A549 (cell line): ENCODE results near the gene MMP24. TPM values are rescaled to one million over a fixed set of nuclear protein-coding genes. Genes with fewer than 3 reads are reported as not detected.
A peak's percentile ranks its signal among the peaks of the same experiment; 100 is the strongest.

Experiments
- ATAC-seq, 2 experiments: fragments of 200-7000 bp in 1 of 2; fragments of >200 bp in 1 of 2; cut with Nextera tagmentation in 1 of 2; cut with Tn5 transposase in 1 of 2; 3 replicates each; pipeline versions ENCODE4 v1.8.0 to v1.9.1; 2018 to 2020; ENCODE audit warnings: mild to moderate bottlenecking in 1 of 2, moderate library complexity in 1 of 2
- CTCF ChIA-PET: fragments of 300-600 bp; sonication (Branson Sonifier 250); formaldehyde crosslinking; extraction: SDS; loops from one replicate; lab custom pipeline; 2021; ENCODE audit warnings: antibody characterized with exemption, inconsistent platforms; lab: Yijun Ruan, JAX
- POLR2A ChIA-PET: fragments of 350-600 bp; formaldehyde crosslinking; extraction: SDS; loops from one replicate; lab custom pipeline; 2021; ENCODE audit warnings: antibody characterized with exemption, inconsistent platforms; lab: Yijun Ruan, JAX
- DNase-seq, 2 experiments: peaks; one replicate each; pipeline versions ENCODE4 v3.0.0 to v3.0.0-alpha.2; 2011 to 2016; ENCODE audit warnings: low read depth in 1 of 2, low spot score in 1 of 2
- FAIRE-seq: peaks from 2 replicates; lab custom pipeline; 2011; peaks lifted over from hg19 to GRCh38; lab: Jason Lieb, UNC
- H3K27ac ChIP-seq, 2 experiments: fragments of >200 bp; sonication (Bioruptor Twin); formaldehyde crosslinking; 3 replicates each; pipeline ENCODE4 v1.5.1; 2016 to 2017
- H3K4me1 ChIP-seq: fragments of >200 bp; sonication (Bioruptor Twin); formaldehyde crosslinking; 3 replicates; pipeline ENCODE4 v1.6.1; 2016
- H3K4me2 ChIP-seq: fragments of >200 bp; sonication (Bioruptor Twin); formaldehyde crosslinking; 3 replicates; pipeline ENCODE4 v1.6.1; 2016
- H3K4me3 ChIP-seq: fragments of >200 bp; sonication (Bioruptor Twin); formaldehyde crosslinking; 3 replicates; pipeline ENCODE4 v1.5.1; 2016
- H3K9me3 ChIP-seq: fragments of >200 bp; sonication (Bioruptor Twin); formaldehyde crosslinking; 3 replicates; pipeline ENCODE4 v1.6.1; 2016
- ATOH8 ChIP-seq: fragments of 250-450 bp; sonication (Bioruptor Pico); IDR thresholded peaks from 2 replicates; pipeline ENCODE4 v1.5.0; 2020; ENCODE audit warnings: low read depth, mild to moderate bottlenecking, moderate library complexity
- CBX2 ChIP-seq: fragments of 200-600 bp; sonication (generic); IDR thresholded peaks from 2 replicates; pipeline ENCODE4 v1.6.1; 2016; ENCODE audit warnings: low read depth, mild to moderate bottlenecking, borderline replicate concordance
- CBX8 ChIP-seq: fragments of 200-600 bp; sonication (generic); IDR thresholded peaks from 2 replicates; pipeline ENCODE4 v1.6.1; 2016
- CHD4 ChIP-seq: fragments of 200-600 bp; sonication (generic); IDR thresholded peaks from 2 replicates; pipeline ENCODE4 v1.6.1; 2016; ENCODE audit warnings: antibody characterized with exemption, mild to moderate bottlenecking, borderline replicate concordance
- EP300 ChIP-seq, 2 experiments: fragments of >200 bp; sonication (Bioruptor Twin); formaldehyde crosslinking; IDR thresholded peaks; 2 replicates in 1 of 2; 3 replicates in 1 of 2; pipeline ENCODE4 v1.6.1; 2016 to 2017
- FOSB ChIP-seq: fragments of 250-450 bp; sonication (Bioruptor Pico); IDR thresholded peaks from 2 replicates; pipeline ENCODE4 v1.5.0; 2020; ENCODE audit warnings: mild to moderate bottlenecking, moderate library complexity
- FOSL2 ChIP-seq, 2 experiments: fragments of 450-650 bp in 1 of 2; fragments of >200 bp in 1 of 2; sonication (Bioruptor Twin) in 1 of 2; formaldehyde crosslinking; IDR thresholded peaks; 2 replicates each; pipeline versions ENCODE4 v1.5.0 to v1.6.1; 2016 to 2020; ENCODE audit warnings: mild to moderate bottlenecking in 1 of 2, moderate library complexity in 1 of 2
- FOXS1 ChIP-seq: fragments of 250-450 bp; sonication (Bioruptor Pico); IDR thresholded peaks from 2 replicates; pipeline ENCODE4 v1.5.0; 2020; ENCODE audit warnings: mild to moderate bottlenecking, moderate library complexity
- GATA3 ChIP-seq: IDR thresholded peaks from 2 replicates; pipeline ENCODE4 v1.6.1; 2012; ENCODE audit warnings: borderline replicate concordance
- HDAC2 ChIP-seq: fragments of 200-600 bp; sonication (generic); IDR thresholded peaks from 2 replicates; pipeline ENCODE4 v1.6.1; 2016
- HMGXB4 ChIP-seq: fragments of 250-450 bp; sonication (Bioruptor Pico); IDR thresholded peaks from 2 replicates; pipeline ENCODE4 v1.5.0; 2021; ENCODE audit warnings: mild to moderate bottlenecking, moderate library complexity, borderline replicate concordance
- HOXA7 ChIP-seq: fragments of 250-450 bp; sonication (Bioruptor Pico); IDR thresholded peaks from 2 replicates; pipeline ENCODE4 v1.5.0; 2020; ENCODE audit warnings: mild to moderate bottlenecking, moderate library complexity
- HOXB13 ChIP-seq: fragments of 250-450 bp; sonication (Bioruptor Pico); IDR thresholded peaks from 2 replicates; pipeline ENCODE4 v1.5.0; 2020; ENCODE audit warnings: low read depth, mild to moderate bottlenecking, moderate library complexity
- HOXB5 ChIP-seq: fragments of 250-450 bp; sonication (Bioruptor Pico); IDR thresholded peaks from 2 replicates; pipeline ENCODE4 v1.5.0; 2020; ENCODE audit warnings: mild to moderate bottlenecking, moderate library complexity
- MAFK ChIP-seq: fragments of 450-650 bp; IDR thresholded peaks from 2 replicates; pipeline ENCODE4 v1.6.1; 2014; ENCODE audit not compliant: partially characterized antibody
- MAX ChIP-seq: IDR thresholded peaks from 2 replicates; pipeline ENCODE4 v1.6.1; 2012
- RAD21 ChIP-seq, 2 experiments: fragments of >200 bp in 1 of 2; sonication (Bioruptor Twin) in 1 of 2; formaldehyde crosslinking in 1 of 2; IDR thresholded peaks in 1 of 2; conservative IDR thresholded peaks in 1 of 2; 2 replicates in 1 of 2; 3 replicates in 1 of 2; pipeline ENCODE4 v1.6.1; 2012 to 2018; ENCODE audit warnings: inconsistent platforms in 1 of 2
- TFCP2L1 ChIP-seq: fragments of 250-450 bp; sonication (Bioruptor Pico); IDR thresholded peaks from 2 replicates; pipeline ENCODE4 v1.5.0; 2021; ENCODE audit warnings: mild to moderate bottlenecking
- USF2 ChIP-seq: fragments of 450-650 bp; IDR thresholded peaks from 2 replicates; pipeline ENCODE4 v1.6.1; 2014; ENCODE audit warnings: antibody characterized with exemption
- ZNF302 ChIP-seq: fragments of 250-450 bp; sonication (Bioruptor Pico); IDR thresholded peaks from 2 replicates; pipeline ENCODE4 v1.9.0; 2021; ENCODE audit warnings: inconsistent platforms, mild to moderate bottlenecking, moderate library complexity
- WGBS: methylation state at CpG from one replicate; pipeline ENCODE4 v1.1.6; 2017; ENCODE audit errors: missing lambda C conversion rate; 5-methylcytosine and 5-hydroxymethylcytosine counted together
- polyA plus RNA-seq, 4 experiments: library from polyadenylated mRNA; depleted of rRNA in 3 of 4; stranded (reverse); fragments of >200 nt; fragmentation: RNase III in 1 of 4; extraction: RNeasy Plus Mini Kit Qiagen cat#74134 plus additional on column Dnase treatment in 1 of 4; gene quantifications; 2 replicates in 3 of 4; 3 replicates in 1 of 4; pipeline ENCODE4 v1.2.3, GENCODE V29; 2011 to 2017
- TF ChIP-seq, protein P1 (sequence below): fragments of 150-350 bp; IDR thresholded peaks from 2 replicates; pipeline ENCODE4 v1.6.1; 2014; ENCODE audit warnings: low read depth, mild to moderate bottlenecking, low read length
- TF ChIP-seq, protein P2 (sequence below): fragments of >200 bp; sonication (Bioruptor Twin); formaldehyde crosslinking; IDR thresholded peaks from 3 replicates; pipeline ENCODE4 v1.6.1; 2016
- TF ChIP-seq, protein P3 (sequence below): fragments of >200 bp; sonication (Bioruptor Twin); formaldehyde crosslinking; IDR thresholded peaks from 3 replicates; pipeline ENCODE4 v1.5.1; 2016
- TF ChIP-seq, protein P4 (sequence below): IDR thresholded peaks from 2 replicates; pipeline ENCODE4 v1.6.1; 2012; ENCODE audit warnings: low read depth, borderline replicate concordance

The MMP24 gene
- polyA plus RNA-seq, 2 of the 4 experiments (the other 2 are of a cell fraction), result 21.3 to 33.3 TPM

- TF ChIP-seq MAFK, result peak; percentile 21
- TF ChIP-seq GATA3, result peak; percentile 95
- TF ChIP-seq EP300 (IDR thresholded peaks at IDR 0.05), result peak; percentile 87 to 95; a peak in 3 of 5 replicates
- peak; percentile 96; the same call in 1 of the 2 replicates for TF ChIP-seq ATOH8
- TF ChIP-seq ZNF302, result peak; percentile 22; the same call in 1 of the 2 replicates
- TF ChIP-seq HOXB5 (CRISPR knock-in tag), result peak; percentile 64
- TF ChIP-seq MAX, result peak; percentile 98
- TF ChIP-seq, protein P1, sequence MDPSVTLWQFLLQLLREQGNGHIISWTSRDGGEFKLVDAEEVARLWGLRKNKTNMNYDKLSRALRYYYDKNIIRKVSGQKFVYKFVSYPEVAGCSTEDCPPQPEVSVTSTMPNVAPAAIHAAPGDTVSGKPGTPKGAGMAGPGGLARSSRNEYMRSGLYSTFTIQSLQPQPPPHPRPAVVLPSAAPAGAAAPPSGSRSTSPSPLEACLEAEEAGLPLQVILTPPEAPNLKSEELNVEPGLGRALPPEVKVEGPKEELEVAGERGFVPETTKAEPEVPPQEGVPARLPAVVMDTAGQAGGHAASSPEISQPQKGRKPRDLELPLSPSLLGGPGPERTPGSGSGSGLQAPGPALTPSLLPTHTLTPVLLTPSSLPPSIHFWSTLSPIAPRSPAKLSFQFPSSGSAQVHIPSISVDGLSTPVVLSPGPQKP, result no peak
Measured at GRCh38 chr20:35305682-35306556, 79.4 kb downstream of the MMP24 start (continued).

DNA sequence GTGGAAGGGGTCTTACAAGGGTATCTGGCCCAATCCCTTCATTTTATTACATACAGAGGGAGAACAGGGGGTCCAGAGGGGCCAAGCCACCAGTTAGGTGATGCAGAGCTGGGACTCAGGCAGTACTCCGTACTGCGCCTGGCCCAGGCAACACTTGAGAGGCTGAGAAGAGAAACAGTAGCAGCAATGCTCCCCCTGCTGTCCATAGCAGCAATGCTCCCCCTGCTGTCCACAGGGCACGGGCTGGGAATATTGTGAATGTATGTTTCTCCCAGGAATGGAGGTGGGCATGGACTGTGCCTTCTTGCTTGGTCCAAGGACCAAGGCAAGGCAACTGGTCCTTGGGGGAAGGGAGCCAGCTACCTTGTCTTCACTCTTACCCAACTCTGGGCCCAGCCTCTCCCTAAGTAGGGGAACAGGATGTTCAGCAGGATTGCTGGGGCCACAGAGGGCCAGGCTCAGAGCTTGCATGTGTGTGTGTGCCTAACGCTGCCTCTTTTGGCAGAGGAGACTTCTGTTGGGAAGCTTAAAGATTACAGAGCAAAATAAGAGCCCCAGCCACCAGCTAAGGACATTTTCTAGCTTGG lies 80.5 kb downstream of the MMP24 start:
- POLR2A ChIA-PET, result interaction anchor here (0.9 to 3.1 kb wide), 3 partner anchors 23 to 148 kb away, joined by 3 to 11 read pairs (median 3); partner anchors contain the start of gene EIF6
- peak; percentile 67 to 85 for ATAC-seq
- TF ChIP-seq, protein P2, sequence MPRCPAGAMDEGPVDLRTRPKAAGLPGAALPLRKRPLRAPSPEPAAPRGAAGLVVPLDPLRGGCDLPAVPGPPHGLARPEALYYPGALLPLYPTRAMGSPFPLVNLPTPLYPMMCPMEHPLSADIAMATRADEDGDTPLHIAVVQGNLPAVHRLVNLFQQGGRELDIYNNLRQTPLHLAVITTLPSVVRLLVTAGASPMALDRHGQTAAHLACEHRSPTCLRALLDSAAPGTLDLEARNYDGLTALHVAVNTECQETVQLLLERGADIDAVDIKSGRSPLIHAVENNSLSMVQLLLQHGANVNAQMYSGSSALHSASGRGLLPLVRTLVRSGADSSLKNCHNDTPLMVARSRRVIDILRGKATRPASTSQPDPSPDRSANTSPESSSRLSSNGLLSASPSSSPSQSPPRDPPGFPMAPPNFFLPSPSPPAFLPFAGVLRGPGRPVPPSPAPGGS, result no peak
- no peak for TF ChIP-seq EP300 (IDR thresholded peaks at IDR 0.05)
- TF ChIP-seq MAFK, result no peak
- no peak for TF ChIP-seq HDAC2
- no peak for TF ChIP-seq HOXB13 (CRISPR knock-in tag)
- TF ChIP-seq HOXA7 (CRISPR knock-in tag), result 0 out of 2 replicates have a peak, but pooled peaks have one; percentile 41
- TF ChIP-seq ATOH8, result peak; percentile 91; the same call in 1 of the 2 replicates
- TF ChIP-seq RAD21 (conservative IDR thresholded peaks at IDR 0.05 in 1 of 2, IDR thresholded peaks at IDR 0.05 in 1 of 2), result peak; percentile 60 to 73
- TF ChIP-seq CBX2, result no peak
- TF ChIP-seq FOXS1 (CRISPR knock-in tag), result peak; percentile 41; the same call in 1 of the 2 replicates
- peak; percentile 64; the same call in 1 of the 2 replicates for TF ChIP-seq FOSB
- TF ChIP-seq, protein P3, sequence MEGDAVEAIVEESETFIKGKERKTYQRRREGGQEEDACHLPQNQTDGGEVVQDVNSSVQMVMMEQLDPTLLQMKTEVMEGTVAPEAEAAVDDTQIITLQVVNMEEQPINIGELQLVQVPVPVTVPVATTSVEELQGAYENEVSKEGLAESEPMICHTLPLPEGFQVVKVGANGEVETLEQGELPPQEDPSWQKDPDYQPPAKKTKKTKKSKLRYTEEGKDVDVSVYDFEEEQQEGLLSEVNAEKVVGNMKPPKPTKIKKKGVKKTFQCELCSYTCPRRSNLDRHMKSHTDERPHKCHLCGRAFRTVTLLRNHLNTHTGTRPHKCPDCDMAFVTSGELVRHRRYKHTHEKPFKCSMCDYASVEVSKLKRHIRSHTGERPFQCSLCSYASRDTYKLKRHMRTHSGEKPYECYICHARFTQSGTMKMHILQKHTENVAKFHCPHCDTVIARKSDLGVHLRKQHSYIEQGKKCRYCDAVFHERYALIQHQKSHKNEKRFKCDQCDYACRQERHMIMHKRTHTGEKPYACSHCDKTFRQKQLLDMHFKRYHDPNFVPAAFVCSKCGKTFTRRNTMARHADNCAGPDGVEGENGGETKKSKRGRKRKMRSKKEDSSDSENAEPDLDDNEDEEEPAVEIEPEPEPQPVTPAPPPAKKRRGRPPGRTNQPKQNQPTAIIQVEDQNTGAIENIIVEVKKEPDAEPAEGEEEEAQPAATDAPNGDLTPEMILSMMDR, result peak; percentile 80
- no peak for TF ChIP-seq USF2
- TF ChIP-seq TFCP2L1 (CRISPR knock-in tag), result no peak
- TF ChIP-seq HMGXB4 (CRISPR knock-in tag), result no peak
- 0 out of 2 replicates have a peak, but pooled peaks have one; percentile 64 for TF ChIP-seq HOXB5 (CRISPR knock-in tag)
- no peak for TF ChIP-seq FOSL2 (IDR thresholded peaks at IDR 0.05)
- TF ChIP-seq FOSL2 (CRISPR knock-in tag; IDR thresholded peaks at IDR 0.05), result 0 out of 2 replicates have a peak, but pooled peaks have one; percentile 28
- TF ChIP-seq CHD4, result no peak
- no peak for TF ChIP-seq CBX8
- TF ChIP-seq, protein P4, sequence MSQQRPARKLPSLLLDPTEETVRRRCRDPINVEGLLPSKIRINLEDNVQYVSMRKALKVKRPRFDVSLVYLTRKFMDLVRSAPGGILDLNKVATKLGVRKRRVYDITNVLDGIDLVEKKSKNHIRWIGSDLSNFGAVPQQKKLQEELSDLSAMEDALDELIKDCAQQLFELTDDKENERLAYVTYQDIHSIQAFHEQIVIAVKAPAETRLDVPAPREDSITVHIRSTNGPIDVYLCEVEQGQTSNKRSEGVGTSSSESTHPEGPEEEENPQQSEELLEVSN, result no peak

More for the DNA sequence above, 80.5 kb downstream of the MMP24 start:
- no peaks in the 10 kb centered on the region for H3K9me3 ChIP-seq
- CTCF ChIA-PET, result interaction anchor here (0.5 to 14.7 kb wide), 20 partner anchors 8 to 1460 kb away, joined by 3 to 267 read pairs (median 8); partner anchors contain the start of genes FAM83C, GDF5, MMP24OS and UQCC1
- no peak overlapping the region for H3K4me3 ChIP-seq
- H3K4me2 ChIP-seq, result peak overlapping the region; percentile 63
- FAIRE-seq (no peak), DNase-seq (peak; percentile 84 to 91)
- 20% methylated on average over 4 of the region's 4 CpGs for WGBS
- H3K27ac ChIP-seq, result peak overlapping the region; percentile 95 to 96
- peaks cover 93% of the 10 kb centered on the region for H3K4me1 ChIP-seq
